ENCODE results near the gene NFATC1. TPM values are rescaled to one million over a fixed set of nuclear protein-coding genes. Genes with fewer than 3 reads are reported as not detected.

The NFATC1 gene
- total and polyA plus RNA-seq, 2 donors from 2014 or later: 4.3 to 17.2 TPM

GRCh38 chr18:79518028-79518682, 122.4 kb downstream of the NFATC1 start:
- intact Hi-C loops (cut with DNase I): no loop called here
- no peak overlapping the region for H3K27ac ChIP-seq (ENCODE audit: low read depth in 2 of 2, low read length in 2 of 2)
- H3K36me3 ChIP-seq (ENCODE audit: control insufficient read depth in 2 of 3, insufficient read depth in 3 of 3, low read length in 3 of 3): no peaks in the 10 kb centered on the region
- no peak overlapping the region for H3K9ac ChIP-seq (ENCODE audit: low read length in 3 of 3)
- TF ChIP-seq CTCF (IDR thresholded peaks at IDR 0.05; ENCODE audit: borderline replicate concordance, extremely low read depth, insufficient read depth): no peak
- FAIRE-seq (no peak), DNase-seq (peak in 2 of 5 donors; percentile 4 to 67)
- no peak overlapping the region for H3K4me3 ChIP-seq (ENCODE audit: low read length in 3 of 3)
- no peaks in the 10 kb centered on the region for H3K9me3 ChIP-seq (ENCODE audit: control insufficient read depth in 2 of 3, insufficient read depth in 1 of 3, low read length in 3 of 3)
- H3K4me1 ChIP-seq (ENCODE audit: control insufficient read depth in 2 of 3, insufficient read depth in 2 of 3, low read depth in 1 of 3, low read length in 3 of 3): peaks cover 0 to 2% (median 0%) of the 10 kb centered on the region in 3 donors
- H3K27me3 ChIP-seq (ENCODE audit: control insufficient read depth, insufficient read depth, low read length): no peaks in the 10 kb centered on the region

- intact Hi-C loops (cut with DNase I): no loop called here
- H3K4me1 ChIP-seq (ENCODE audit: control insufficient read depth in 2 of 3, insufficient read depth in 2 of 3, low read depth in 1 of 3, low read length in 3 of 3): peaks cover 0 to 2% (median 0%) of the 10 kb centered on the region in 3 donors
- DNase-seq: peak in 3 of 5 donors; percentile 8 to 35 (median 29)
- no peak for TF ChIP-seq CTCF (IDR thresholded peaks at IDR 0.05; ENCODE audit: borderline replicate concordance, extremely low read depth, insufficient read depth)
- no peaks in the 10 kb centered on the region for H3K9me3 ChIP-seq (ENCODE audit: control insufficient read depth in 2 of 3, insufficient read depth in 1 of 3, low read length in 3 of 3)
- H3K27ac ChIP-seq (ENCODE audit: low read depth in 2 of 2, low read length in 2 of 2): no peak overlapping the region
- H3K9ac ChIP-seq (ENCODE audit: low read length in 3 of 3): no peak overlapping the region
- no peaks in the 10 kb centered on the region for H3K36me3 ChIP-seq (ENCODE audit: control insufficient read depth in 2 of 3, insufficient read depth in 3 of 3, low read length in 3 of 3)
- H3K4me3 ChIP-seq (ENCODE audit: low read length in 3 of 3): no peak overlapping the region
- no peak for FAIRE-seq
- no peaks in the 10 kb centered on the region for H3K27me3 ChIP-seq (ENCODE audit: control insufficient read depth, insufficient read depth, low read length)
Measured at GRCh38 chr18:79518683-79519128, 123.0 kb downstream of the NFATC1 start.

GRCh38 chr18:79519751-79520477, 124.2 kb downstream of the NFATC1 start:
- Histone ChIP-seq H3K4me1 (ENCODE audit: control insufficient read depth in 2 of 3, insufficient read depth in 2 of 3, low read depth in 1 of 3, low read length in 3 of 3) (peaks cover 0 to 2% (median 0%) of the 10 kb centered on the region in 3 donors), H3K36me3 (ENCODE audit: control insufficient read depth in 2 of 3, insufficient read depth in 3 of 3, low read length in 3 of 3) (no peaks in the 10 kb centered on the region), H3K27me3 (ENCODE audit: control insufficient read depth, insufficient read depth, low read length) (no peaks in the 10 kb centered on the region), H3K4me3 (ENCODE audit: low read length in 3 of 3) (no peak overlapping the region), H3K9ac (ENCODE audit: low read length in 3 of 3) (no peak overlapping the region), H3K9me3 (ENCODE audit: control insufficient read depth in 2 of 3, insufficient read depth in 1 of 3, low read length in 3 of 3) (no peaks in the 10 kb centered on the region), H3K27ac (ENCODE audit: low read depth in 2 of 2, low read length in 2 of 2) (no peak overlapping the region)
- FAIRE-seq: no peak
- no peak for TF ChIP-seq CTCF (IDR thresholded peaks at IDR 0.05; ENCODE audit: borderline replicate concordance, extremely low read depth, insufficient read depth)
- intact Hi-C loops (cut with DNase I): no loop called here
- peak; percentile 54 to 66 (median 63) for DNase-seq

Data from kidney (tissue), 14 donors.